ENCODE data around the gene ZNF618.

The ZNF618 gene

GRCh38 chr9:113998114-113998513 is 122.0 kb downstream of the ZNF618 start:
- no peak overlapping the region for H3K27ac Mint-ChIP-seq
- no peak overlapping the region for H3K4me3 Mint-ChIP-seq
- no peaks in the 10 kb centered on the region for H3K9me3 Mint-ChIP-seq (ENCODE audit: low read depth)
- no peaks in the 10 kb centered on the region for H3K36me3 Mint-ChIP-seq
- H3K27me3 Mint-ChIP-seq: no peaks in the 10 kb centered on the region
- peaks cover 6% of the 10 kb centered on the region for H3K4me1 Mint-ChIP-seq (ENCODE audit: low read depth)

GRCh38 chr9:113998525-113999255 is 122.6 kb downstream of the ZNF618 start:
- Mint-ChIP-seq H3K27me3 (no peaks in the 10 kb centered on the region), H3K4me3 (no peak overlapping the region), H3K4me1 (ENCODE audit: low read depth) (peaks cover 3% of the 10 kb centered on the region), H3K9me3 (ENCODE audit: low read depth) (no peaks in the 10 kb centered on the region), H3K36me3 (no peaks in the 10 kb centered on the region), H3K27ac (no peak overlapping the region)

- H3K9me3 Mint-ChIP-seq (ENCODE audit: low read depth): no peaks in the 10 kb centered on the region
- no peak overlapping the region for H3K4me3 Mint-ChIP-seq
- H3K4me1 Mint-ChIP-seq (ENCODE audit: low read depth): no peaks in the 10 kb centered on the region
- no peak overlapping the region for H3K27ac Mint-ChIP-seq
- no peaks in the 10 kb centered on the region for H3K36me3 Mint-ChIP-seq
- no peaks in the 10 kb centered on the region for H3K27me3 Mint-ChIP-seq
Observed at GRCh38 chr9:113999256-114000062, 123.3 kb downstream of the ZNF618 start.

- Mint-ChIP-seq H3K4me3 (no peak overlapping the region), H3K9me3 (ENCODE audit: low read depth) (no peaks in the 10 kb centered on the region), H3K36me3 (no peaks in the 10 kb centered on the region), H3K4me1 (ENCODE audit: low read depth) (no peaks in the 10 kb centered on the region), H3K27ac (no peak overlapping the region), H3K27me3 (no peaks in the 10 kb centered on the region)
Observed at GRCh38 chr9:114000063-114000454, 124.0 kb downstream of the ZNF618 start.

- no peak overlapping the region for H3K27ac Mint-ChIP-seq
- no peaks in the 10 kb centered on the region for H3K36me3 Mint-ChIP-seq
- no peaks in the 10 kb centered on the region for H3K9me3 Mint-ChIP-seq (ENCODE audit: low read depth)
- H3K4me1 Mint-ChIP-seq (ENCODE audit: low read depth): no peaks in the 10 kb centered on the region
- no peaks in the 10 kb centered on the region for H3K27me3 Mint-ChIP-seq
- no peak overlapping the region for H3K4me3 Mint-ChIP-seq
Observed at GRCh38 chr9:114000671-114001409, 124.7 kb downstream of the ZNF618 start.

GRCh38 chr9:114001410-114001685 is 125.2 kb downstream of the ZNF618 start:
- Mint-ChIP-seq H3K27ac (no peak overlapping the region), H3K4me1 (ENCODE audit: low read depth) (no peaks in the 10 kb centered on the region), H3K36me3 (no peaks in the 10 kb centered on the region)

GRCh38 chr9:114001794-114002261 is 125.7 kb downstream of the ZNF618 start:
- Mint-ChIP-seq H3K4me1 (ENCODE audit: low read depth) (no peaks in the 10 kb centered on the region), H3K27me3 (no peaks in the 10 kb centered on the region), H3K36me3 (no peaks in the 10 kb centered on the region), H3K27ac (no peak overlapping the region), H3K9me3 (ENCODE audit: low read depth) (no peaks in the 10 kb centered on the region), H3K4me3 (no peak overlapping the region)

More at GRCh38 chr9:114001410-114001685, 125.2 kb downstream of the ZNF618 start:
- Mint-ChIP-seq H3K27me3 (no peaks in the 10 kb centered on the region), H3K9me3 (ENCODE audit: low read depth) (no peaks in the 10 kb centered on the region), H3K4me3 (no peak overlapping the region)

GRCh38 chr9:114002271-114002985 is 126.3 kb downstream of the ZNF618 start:
- Mint-ChIP-seq H3K9me3 (ENCODE audit: low read depth) (no peaks in the 10 kb centered on the region), H3K4me3 (no peak overlapping the region), H3K36me3 (no peaks in the 10 kb centered on the region), H3K27me3 (no peaks in the 10 kb centered on the region), H3K4me1 (ENCODE audit: low read depth) (no peaks in the 10 kb centered on the region), H3K27ac (no peak overlapping the region)

- no peaks in the 10 kb centered on the region for H3K27me3 Mint-ChIP-seq
- no peaks in the 10 kb centered on the region for H3K36me3 Mint-ChIP-seq
- H3K4me3 Mint-ChIP-seq: no peak overlapping the region
- H3K4me1 Mint-ChIP-seq (ENCODE audit: low read depth): no peaks in the 10 kb centered on the region
- H3K27ac Mint-ChIP-seq: no peak overlapping the region
- H3K9me3 Mint-ChIP-seq (ENCODE audit: low read depth): no peaks in the 10 kb centered on the region
Observed at GRCh38 chr9:114002986-114003350, 126.9 kb downstream of the ZNF618 start.

GRCh38 chr9:114003351-114003750 is 127.2 kb downstream of the ZNF618 start:
- Mint-ChIP-seq H3K27ac (no peak overlapping the region), H3K27me3 (no peaks in the 10 kb centered on the region), H3K9me3 (ENCODE audit: low read depth) (no peaks in the 10 kb centered on the region), H3K36me3 (no peaks in the 10 kb centered on the region), H3K4me1 (ENCODE audit: low read depth) (no peaks in the 10 kb centered on the region), H3K4me3 (no peak overlapping the region)

GRCh38 chr9:114003758-114004157 is 127.6 kb downstream of the ZNF618 start:
- Mint-ChIP-seq H3K36me3 (no peaks in the 10 kb centered on the region), H3K9me3 (ENCODE audit: low read depth) (no peaks in the 10 kb centered on the region), H3K4me1 (ENCODE audit: low read depth) (no peaks in the 10 kb centered on the region)

GRCh38 chr9:114004221-114004716 is 128.2 kb downstream of the ZNF618 start:
- no peaks in the 10 kb centered on the region for H3K36me3 Mint-ChIP-seq
- no peaks in the 10 kb centered on the region for H3K4me1 Mint-ChIP-seq (ENCODE audit: low read depth)
- no peaks in the 10 kb centered on the region for H3K27me3 Mint-ChIP-seq
- H3K4me3 Mint-ChIP-seq: no peak overlapping the region
- no peaks in the 10 kb centered on the region for H3K9me3 Mint-ChIP-seq (ENCODE audit: low read depth)
- H3K27ac Mint-ChIP-seq: no peak overlapping the region

More at GRCh38 chr9:114003758-114004157, 127.6 kb downstream of the ZNF618 start:
- Mint-ChIP-seq H3K27me3 (no peaks in the 10 kb centered on the region), H3K27ac (no peak overlapping the region), H3K4me3 (no peak overlapping the region)

- H3K4me3 Mint-ChIP-seq: no peak overlapping the region
- H3K27ac Mint-ChIP-seq: no peak overlapping the region
- no peaks in the 10 kb centered on the region for H3K4me1 Mint-ChIP-seq (ENCODE audit: low read depth)
- H3K27me3 Mint-ChIP-seq: no peaks in the 10 kb centered on the region
- H3K9me3 Mint-ChIP-seq (ENCODE audit: low read depth): no peaks in the 10 kb centered on the region
- H3K36me3 Mint-ChIP-seq: no peaks in the 10 kb centered on the region
Observed at GRCh38 chr9:114005371-114006154, 129.5 kb downstream of the ZNF618 start.

GRCh38 chr9:114006155-114006550 is 130.0 kb downstream of the ZNF618 start:
- no peak overlapping the region for H3K27ac Mint-ChIP-seq
- H3K27me3 Mint-ChIP-seq: no peaks in the 10 kb centered on the region
- H3K9me3 Mint-ChIP-seq (ENCODE audit: low read depth): no peaks in the 10 kb centered on the region
- no peaks in the 10 kb centered on the region for H3K36me3 Mint-ChIP-seq
- H3K4me1 Mint-ChIP-seq (ENCODE audit: low read depth): no peaks in the 10 kb centered on the region
- no peak overlapping the region for H3K4me3 Mint-ChIP-seq
